H9 (cell line): Measurements from ENCODE around the gene ELFN1. TPM values are rescaled to one million over a fixed set of nuclear protein-coding genes. Genes with fewer than 3 reads are reported as not detected.

Source experiments
- DNase-seq: peaks from one replicate; pipeline ENCODE4 v3.0.0-alpha.2; 2017
- H2AFZ ChIP-seq: one replicate; pipeline ENCODE4 v1.6.1; 2013; ENCODE audit warnings: mild to moderate bottlenecking, low read length, control low read depth, moderate library complexity
- H2AK5ac ChIP-seq: 2 replicates; pipeline ENCODE4 v1.6.1; 2013; ENCODE audit warnings: low read length, control low read depth, mixed read lengths; ENCODE audit not compliant: insufficient read length
- H2BK120ac ChIP-seq: one replicate; pipeline ENCODE4 v1.6.1; 2013; ENCODE audit warnings: low read depth, mild to moderate bottlenecking, low read length, control low read depth, inconsistent platforms; ENCODE audit not compliant: poor library complexity, severe bottlenecking
- H2BK12ac ChIP-seq: 2 replicates; pipeline ENCODE4 v1.6.1; 2013; ENCODE audit warnings: low read length, control low read depth, mixed read lengths, low read depth; ENCODE audit not compliant: insufficient read length
- H2BK15ac ChIP-seq: 2 replicates; pipeline ENCODE4 v1.6.1; 2013; ENCODE audit warnings: low read depth, low read length, control low read depth
- H2BK20ac ChIP-seq: one replicate; pipeline ENCODE4 v1.6.1; 2013; ENCODE audit warnings: low read depth, mild to moderate bottlenecking, low read length, control low read depth, inconsistent platforms; ENCODE audit not compliant: poor library complexity, severe bottlenecking
- H2BK5ac ChIP-seq: 2 replicates; pipeline ENCODE4 v1.6.1; 2013; ENCODE audit warnings: low read length, control low read depth, mixed read lengths; ENCODE audit not compliant: insufficient read length
- H3K14ac ChIP-seq: 2 replicates; pipeline ENCODE4 v1.6.1; 2013; ENCODE audit warnings: low read length, control low read depth; ENCODE audit not compliant: insufficient read depth
- H3K18ac ChIP-seq: 2 replicates; pipeline ENCODE4 v1.6.1; 2013; ENCODE audit warnings: low read depth, mild to moderate bottlenecking, mixed read lengths, low read length, control low read depth; ENCODE audit not compliant: insufficient read length
- H3K23ac ChIP-seq: 2 replicates; pipeline ENCODE4 v1.6.1; 2013; ENCODE audit warnings: low read length, control low read depth, mixed read lengths, low read depth; ENCODE audit not compliant: insufficient read length
- H3K23me2 ChIP-seq: 2 replicates; pipeline ENCODE4 v1.6.1; 2013; ENCODE audit warnings: low read depth, mild to moderate bottlenecking, mixed read lengths, low read length, control low read depth; ENCODE audit not compliant: insufficient read length, poor library complexity, severe bottlenecking
- H3K27ac ChIP-seq: 2 replicates; pipeline ENCODE4 v1.5.1; 2013; ENCODE audit warnings: low read length, control low read depth, mixed read lengths, low read depth; ENCODE audit not compliant: insufficient read length
- H3K27me3 ChIP-seq: 2 replicates; pipeline ENCODE4 v1.6.1; 2013; ENCODE audit warnings: low read length, control low read depth, inconsistent platforms; ENCODE audit not compliant: insufficient read depth
- H3K4ac ChIP-seq: 2 replicates; pipeline ENCODE4 v1.6.1; 2013; ENCODE audit warnings: low read depth, mild to moderate bottlenecking, control low read depth, inconsistent platforms, low read length, moderate library complexity
- H3K4me1 ChIP-seq: 2 replicates; pipeline ENCODE4 v1.6.1; 2013; ENCODE audit warnings: low read length, control low read depth, inconsistent platforms; ENCODE audit not compliant: insufficient read depth
- H3K4me2 ChIP-seq: 2 replicates; pipeline ENCODE4 v1.6.1; 2013; ENCODE audit warnings: low read length, control low read depth, mixed read lengths; ENCODE audit not compliant: insufficient read length, insufficient read depth
- H3K56ac ChIP-seq: 2 replicates; pipeline ENCODE4 v1.6.1; 2013; ENCODE audit warnings: low read depth, mild to moderate bottlenecking, mixed read lengths, low read length, control low read depth; ENCODE audit not compliant: insufficient read length
- H3K79me1 ChIP-seq: 2 replicates; pipeline ENCODE4 v1.6.1; 2013; ENCODE audit warnings: low read depth, mild to moderate bottlenecking, moderate library complexity, low read length, control low read depth, inconsistent platforms; ENCODE audit not compliant: insufficient read depth, poor library complexity, severe bottlenecking
- H3K79me2 ChIP-seq: 2 replicates; pipeline ENCODE4 v1.6.1; 2013; ENCODE audit warnings: low read length, control low read depth, inconsistent platforms; ENCODE audit not compliant: insufficient read depth
- H3K9ac ChIP-seq: 2 replicates; pipeline ENCODE4 v1.6.1; 2013; ENCODE audit warnings: low read length, control low read depth, mixed read lengths; ENCODE audit not compliant: insufficient read length; ENCODE audit errors: extremely low read depth
- H3K9me3 ChIP-seq: one replicate; pipeline ENCODE4 v1.6.1; 2013; ENCODE audit warnings: low read depth, low read length, inconsistent platforms; ENCODE audit not compliant: control insufficient read depth
- H3T11ph ChIP-seq: one replicate; pipeline ENCODE4 v1.6.1; 2013; ENCODE audit warnings: mild to moderate bottlenecking, low read length, control low read depth, inconsistent platforms
- H4K20me1 ChIP-seq: one replicate; pipeline ENCODE4 v1.6.1; 2013; ENCODE audit not compliant: control insufficient read depth, insufficient read length, insufficient read depth
- H4K5ac ChIP-seq: 2 replicates; pipeline ENCODE4 v1.6.1; 2013; ENCODE audit warnings: low read depth, mild to moderate bottlenecking, mixed read lengths, low read length, control low read depth; ENCODE audit not compliant: insufficient read length
- H4K8ac ChIP-seq: replicated peaks from 2 replicates; pipeline ENCODE4 v1.6.1; 2013; ENCODE audit warnings: low read length, control low read depth, mixed read lengths, low read depth; ENCODE audit not compliant: insufficient read length
- H4K91ac ChIP-seq: 2 replicates; pipeline ENCODE4 v1.6.1; 2013; ENCODE audit warnings: low read depth, mild to moderate bottlenecking, moderate library complexity, mixed read lengths, low read length, control low read depth; ENCODE audit not compliant: insufficient read length
- H3K27ac Mint-ChIP-seq, 3 experiments: 2 replicates in 2 of 3; 3 replicates in 1 of 3; pipeline ENCODE4 v1.8.0; 2020 to 2021; ENCODE audit warnings: mixed read lengths in 3 of 3, mild to moderate bottlenecking in 1 of 3, moderate library complexity in 1 of 3
- H3K27me3 Mint-ChIP-seq: 2 replicates; pipeline ENCODE4 v1.8.0; 2021; ENCODE audit warnings: low read depth, mild to moderate bottlenecking, moderate library complexity, mixed read lengths
- H3K36me3 Mint-ChIP-seq, 3 experiments: 2 replicates in 2 of 3; 3 replicates in 1 of 3; pipeline ENCODE4 v1.8.0; 2020 to 2021; ENCODE audit warnings: low read depth in 3 of 3, mixed read lengths in 3 of 3; ENCODE audit not compliant: insufficient read depth in 1 of 3
- H3K4me1 Mint-ChIP-seq, 2 experiments: 2 replicates each; pipeline ENCODE4 v1.8.0; 2020; ENCODE audit warnings: mixed read lengths in 2 of 2
- H3K4me3 Mint-ChIP-seq, 2 experiments: 2 replicates in 1 of 2; 3 replicates in 1 of 2; pipeline ENCODE4 v1.8.0; 2020 to 2021; ENCODE audit warnings: mild to moderate bottlenecking in 2 of 2, mixed read lengths in 2 of 2, moderate library complexity in 1 of 2
- H3K9me3 Mint-ChIP-seq, 2 experiments: 2 replicates in 1 of 2; 3 replicates in 1 of 2; pipeline ENCODE4 v1.8.0; 2020; ENCODE audit warnings: mild to moderate bottlenecking in 2 of 2, mixed read lengths in 2 of 2, moderate library complexity in 1 of 2
- whole genome bisulfite sequencing: extraction: QIAGEN DNeasy Blood & Tissue Kit; methylation state at CpG from one replicate; pipeline ENCODE4 v1.1.7; 2013; ENCODE audit warnings: missing lambda C conversion rate, low lambda C conversion rate, mixed read lengths; ENCODE audit not compliant: insufficient read length; ENCODE audit errors: extremely low coverage; 5-methylcytosine and 5-hydroxymethylcytosine counted together
- total RNA-seq: library from RNA; stranded (reverse); gene quantifications from 2 replicates; pipeline ENCODE4 v1.2.1, GENCODE V29; 2021
- TF ChIP-seq, protein P1 (sequence below): fragments of 200-600 bp; sonication (generic); conservative IDR thresholded peaks from 3 replicates; pipeline ENCODE4 v1.8.0; 2021; ENCODE audit warnings: antibody characterized with exemption, mild to moderate bottlenecking

The ELFN1 gene
- total RNA-seq, 1 experiment from 2014 or later, result 3.7 TPM

DNA sequence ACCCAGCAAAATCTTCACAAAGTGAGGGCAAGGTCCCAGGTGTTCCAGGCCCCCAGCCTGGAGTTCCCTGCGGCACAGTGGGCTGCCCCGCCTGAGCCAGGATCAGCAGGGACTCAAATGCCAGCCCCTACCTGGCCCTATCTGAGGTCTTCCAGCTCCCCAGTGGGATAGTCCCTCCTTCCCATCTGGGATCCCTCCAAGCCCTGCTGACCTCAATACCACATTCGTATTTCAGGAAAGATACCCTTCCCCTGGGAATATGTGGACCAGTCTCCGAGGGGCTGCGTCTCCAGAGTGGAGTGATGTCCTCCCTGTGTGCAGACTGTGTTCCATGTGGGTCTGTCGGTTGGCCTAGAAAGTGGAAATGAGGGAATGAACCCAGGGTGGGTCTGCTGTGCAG, 40.9 kb downstream of the ELFN1 start:
- Mint-ChIP-seq H3K4me3 (no peak overlapping the region), H3K27me3 (peaks cover 15% of the 10 kb centered on the region), H3K27ac (no peak overlapping the region), H3K4me1 (peaks cover 27 to 39% of the 10 kb centered on the region in 2 experiments), H3K36me3 (peaks cover 6 to 16% (median 10%) of the 10 kb centered on the region in 3 experiments), H3K9me3 (peaks cover 13 to 15% of the 10 kb centered on the region in 2 experiments)
- Histone ChIP-seq H3T11ph (no peak overlapping the region), H2AK5ac (no peak overlapping the region), H2BK5ac (no peak overlapping the region), H2BK15ac (no peak overlapping the region), H3K79me2 (no peaks in the 10 kb centered on the region), H2BK20ac (no peak overlapping the region), H3K14ac (no peak overlapping the region; the same call in 1 of the 2 replicates), H3K27me3 (no peaks in the 10 kb centered on the region), H4K91ac (no peak overlapping the region), H3K4me1 (peaks cover 3% of the 10 kb centered on the region; the same call in 1 of the 2 replicates), H3K9ac (no peak overlapping the region), H3K56ac (no peak overlapping the region), H4K5ac (no peak overlapping the region), H4K20me1 (peaks cover 3% of the 10 kb centered on the region), H3K79me1 (no peaks in the 10 kb centered on the region), H3K4me2 (no peak overlapping the region), H3K23me2 (no peaks in the 10 kb centered on the region), H3K9me3 (no peaks in the 10 kb centered on the region), H3K23ac (no peak overlapping the region), H3K27ac (no peak overlapping the region), H4K8ac (no peak overlapping the region), H2BK12ac (no peak overlapping the region), H3K18ac (no peak overlapping the region), H2AFZ (no peak overlapping the region), H3K4ac (no peak overlapping the region), H2BK120ac (no peak overlapping the region)
- no peak for DNase-seq
- TF ChIP-seq, protein P1, sequence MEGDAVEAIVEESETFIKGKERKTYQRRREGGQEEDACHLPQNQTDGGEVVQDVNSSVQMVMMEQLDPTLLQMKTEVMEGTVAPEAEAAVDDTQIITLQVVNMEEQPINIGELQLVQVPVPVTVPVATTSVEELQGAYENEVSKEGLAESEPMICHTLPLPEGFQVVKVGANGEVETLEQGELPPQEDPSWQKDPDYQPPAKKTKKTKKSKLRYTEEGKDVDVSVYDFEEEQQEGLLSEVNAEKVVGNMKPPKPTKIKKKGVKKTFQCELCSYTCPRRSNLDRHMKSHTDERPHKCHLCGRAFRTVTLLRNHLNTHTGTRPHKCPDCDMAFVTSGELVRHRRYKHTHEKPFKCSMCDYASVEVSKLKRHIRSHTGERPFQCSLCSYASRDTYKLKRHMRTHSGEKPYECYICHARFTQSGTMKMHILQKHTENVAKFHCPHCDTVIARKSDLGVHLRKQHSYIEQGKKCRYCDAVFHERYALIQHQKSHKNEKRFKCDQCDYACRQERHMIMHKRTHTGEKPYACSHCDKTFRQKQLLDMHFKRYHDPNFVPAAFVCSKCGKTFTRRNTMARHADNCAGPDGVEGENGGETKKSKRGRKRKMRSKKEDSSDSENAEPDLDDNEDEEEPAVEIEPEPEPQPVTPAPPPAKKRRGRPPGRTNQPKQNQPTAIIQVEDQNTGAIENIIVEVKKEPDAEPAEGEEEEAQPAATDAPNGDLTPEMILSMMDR, result no peak
- WGBS, result no CpG with 5 or more reads among the region's 6 CpGs
